IMR-90 (cell line): ENCODE data around the gene UCP3. TPM values are rescaled to one million over a fixed set of nuclear protein-coding genes. Genes with fewer than 3 reads are reported as not detected.

Experiments
- ATAC-seq: fragments of 200-7000 bp; cut with Tn5 transposase; 2 replicates; pipeline ENCODE4 v1.9.1; 2020; ENCODE audit warnings: low read depth, mild to moderate bottlenecking, moderate library complexity
- BruUV-seq: library from RNA; stranded (reverse); fragments of 400-500 nt; replicated peaks from 2 replicates; lab custom pipeline; 2021; lab: Mats Ljungman, UMichigan
- CTCF ChIA-PET: fragments of 300-600 bp; formaldehyde crosslinking; extraction: SDS; loops from one replicate; lab custom pipeline; 2021; ENCODE audit warnings: antibody characterized with exemption; lab: Yijun Ruan, JAX
- POLR2A ChIA-PET: fragments of 300-600 bp; sonication (Branson Sonifier 250); formaldehyde crosslinking; loops from one replicate; lab custom pipeline; 2022; ENCODE audit warnings: antibody characterized with exemption; ENCODE audit not compliant: unreplicated experiment; lab: Charles Lee
- DNase-seq: peaks from one replicate; pipeline ENCODE4 v3.0.0; 2013
- H2AFZ ChIP-seq: replicated peaks from 2 replicates; pipeline ENCODE3; 2013; ENCODE audit warnings: low read length, mild to moderate bottlenecking; ENCODE audit not compliant: poor library complexity
- H2AK5ac ChIP-seq: 2 replicates; pipeline ENCODE4 v1.6.1; 2013; ENCODE audit warnings: low read depth, low read length, inconsistent platforms
- H2AK9ac ChIP-seq: replicated peaks from 2 replicates; pipeline ENCODE3; 2013; ENCODE audit warnings: mild to moderate bottlenecking, low read depth, low read length, moderate library complexity; ENCODE audit not compliant: poor library complexity
- H2BK120ac ChIP-seq: 2 replicates; pipeline ENCODE4 v1.6.1; 2013; ENCODE audit warnings: low read depth, low read length, inconsistent platforms
- H2BK15ac ChIP-seq: 3 replicates; pipeline ENCODE4 v1.6.1; 2013; ENCODE audit warnings: low read depth, low read length, inconsistent platforms
- H2BK20ac ChIP-seq: 2 replicates; pipeline ENCODE4 v1.6.1; 2013; ENCODE audit warnings: low read depth, mild to moderate bottlenecking, inconsistent platforms, low read length, moderate library complexity
- H2BK5ac ChIP-seq: 2 replicates; pipeline ENCODE4 v1.6.1; 2013; ENCODE audit warnings: mild to moderate bottlenecking, low read depth, low read length, inconsistent platforms; ENCODE audit not compliant: poor library complexity, severe bottlenecking
- H3K14ac ChIP-seq: replicated peaks from 2 replicates; pipeline ENCODE4 v1.6.1; 2013; ENCODE audit warnings: low read depth, low read length, inconsistent platforms
- H3K18ac ChIP-seq: 2 replicates; pipeline ENCODE4 v1.6.1; 2013; ENCODE audit warnings: low read depth, low read length, control low read depth
- H3K23ac ChIP-seq: 2 replicates; pipeline ENCODE4 v1.6.1; 2013; ENCODE audit warnings: low read depth, low read length, inconsistent platforms
- H3K27ac ChIP-seq: 2 replicates; pipeline ENCODE4 v1.5.1; 2013; ENCODE audit warnings: mild to moderate bottlenecking, control low read depth, low read length; ENCODE audit not compliant: insufficient read depth
- H3K27me3 ChIP-seq: 2 replicates; pipeline ENCODE4 v1.6.1; 2013; ENCODE audit warnings: low read length; ENCODE audit not compliant: control insufficient read depth, insufficient read depth
- H3K36me3 ChIP-seq: 2 replicates; pipeline ENCODE4 v1.6.1; 2013; ENCODE audit warnings: low read length, mixed read lengths; ENCODE audit not compliant: control insufficient read depth, insufficient read depth
- H3K4ac ChIP-seq: 2 replicates; pipeline ENCODE4 v1.6.1; 2013; ENCODE audit warnings: low read depth, low read length, inconsistent platforms
- H3K4me1 ChIP-seq: 2 replicates; pipeline ENCODE4 v1.6.1; 2013; ENCODE audit warnings: low read length, mixed read lengths; ENCODE audit not compliant: control insufficient read depth, insufficient read depth
- H3K4me2 ChIP-seq: 2 replicates; pipeline ENCODE4 v1.6.1; 2013; ENCODE audit warnings: low read depth, mild to moderate bottlenecking, control low read depth, low read length, moderate library complexity
- H3K4me3 ChIP-seq: 2 replicates; pipeline ENCODE4 v1.5.1; 2013; ENCODE audit warnings: low read depth, mild to moderate bottlenecking, control low read depth, low read length, moderate library complexity; ENCODE audit not compliant: insufficient read depth
- H3K56ac ChIP-seq: 2 replicates; pipeline ENCODE4 v1.6.1; 2013; ENCODE audit warnings: low read length, inconsistent platforms; ENCODE audit not compliant: insufficient read depth; ENCODE audit errors: extremely low read depth
- H3K79me1 ChIP-seq, 2 experiments: 2 replicates each; pipeline ENCODE4 v1.6.1; 2013; ENCODE audit warnings: low read length in 2 of 2, inconsistent platforms in 1 of 2, low read depth in 1 of 2
- H3K9ac ChIP-seq: 2 replicates; pipeline ENCODE4 v1.6.1; 2013; ENCODE audit warnings: low read depth, low read length, control low read depth
- H3K9me1 ChIP-seq: 2 replicates; pipeline ENCODE4 v1.6.1; 2013; ENCODE audit warnings: low read length, inconsistent platforms; ENCODE audit not compliant: insufficient read depth
- H3K9me3 ChIP-seq: 2 replicates; pipeline ENCODE4 v1.6.1; 2013; ENCODE audit warnings: low read length; ENCODE audit not compliant: control insufficient read depth, insufficient read depth
- H4K20me1 ChIP-seq: 2 replicates; pipeline ENCODE4 v1.6.1; 2013; ENCODE audit warnings: low read length, inconsistent platforms; ENCODE audit not compliant: insufficient read depth
- H4K5ac ChIP-seq: 2 replicates; pipeline ENCODE4 v1.6.1; 2013; ENCODE audit warnings: mild to moderate bottlenecking, low read depth, low read length, control low read depth
- H4K8ac ChIP-seq, 2 experiments: 2 replicates each; pipeline ENCODE4 v1.6.1; 2013; ENCODE audit warnings: low read depth in 2 of 2, low read length in 2 of 2, control low read depth in 1 of 2, inconsistent platforms in 1 of 2
- H4K91ac ChIP-seq: 2 replicates; pipeline ENCODE4 v1.6.1; 2013; ENCODE audit warnings: low read depth, low read length, inconsistent platforms; ENCODE audit not compliant: insufficient read depth
- CEBPB ChIP-seq: IDR thresholded peaks from 2 replicates; pipeline ENCODE4 v1.6.1; 2012; ENCODE audit warnings: low read depth, low read length, improper control_type of control experiment
- FOS ChIP-seq: fragments of 150-350 bp; IDR thresholded peaks from 2 replicates; pipeline ENCODE4 v1.6.1; 2016; ENCODE audit warnings: low read depth, low read length
- POLR2A ChIP-seq: IDR thresholded peaks from 2 replicates; pipeline ENCODE4 v1.6.1; 2012; ENCODE audit warnings: mild to moderate bottlenecking, low read depth, low read length
- WGBS, 2 experiments: methylation state at CpG; one replicate each; pipeline versions ENCODE4 v1.1.5 to v1.1.7; 2013; ENCODE audit warnings: missing lambda C conversion rate in 2 of 2; ENCODE audit not compliant: insufficient read length in 1 of 2; ENCODE audit errors: extremely low coverage in 2 of 2; 5-methylcytosine and 5-hydroxymethylcytosine counted together
- dilution Hi-C: fragments of 300-500 bp; cut with HindIII; formaldehyde crosslinking; loops from one replicate; pipeline ENCODE4 v1.14.3; 2018; ENCODE audit warnings: low sequenced_read_pairs; ENCODE audit not compliant: unreplicated experiment
- in situ Hi-C: fragments of 300-500 bp; cut with MboI; formaldehyde crosslinking; loops from 3 replicates; pipeline ENCODE4 v1.14.3; 2019; ENCODE audit warnings: low sequenced_read_pairs, inconsistent platforms, mixed read lengths
- intact Hi-C: fragments of 100-400 bp; cut with micrococcal nuclease; formaldehyde crosslinking; loops from 2 replicates; pipeline ENCODE4 v1.10.0; 2022
- polyA plus RNA-seq, 3 experiments: library from polyadenylated mRNA; depleted of rRNA; stranded (reverse); fragments of >200 nt; gene quantifications; 2 replicates each; pipeline ENCODE4 v1.2.3, GENCODE V29; 2012; ENCODE audit warnings: low replicate concordance in 1 of 3
- total RNA-seq: library from RNA; depleted of rRNA; stranded (reverse); fragments of >200 nt; gene quantifications from 2 replicates; pipeline ENCODE4 v1.2.3, GENCODE V29; 2012

UCP3 gene
- total and polyA plus RNA-seq, 2 of the 4 experiments (the other 2 are of a cell fraction) = under 0.01 to 0.80 TPM

- H3K14ac ChIP-seq = no peak overlapping the region
- DNase-seq = peak; percentile 92
- no peak overlapping the region for H4K5ac ChIP-seq
- H3K18ac ChIP-seq = no peak overlapping the region
- in situ Hi-C loops (no loop called here), dilution Hi-C loops (no loop called here), intact Hi-C loops (no loop called here)
- no peaks in the 10 kb centered on the region for H3K27me3 ChIP-seq
- peak overlapping the region; percentile 56 for H2BK120ac ChIP-seq
- H2BK5ac ChIP-seq = peak overlapping the region; percentile 14
- TF ChIP-seq FOS (peak; percentile 54; the same call in 1 of the 2 replicates), CEBPB (peak; percentile 87), POLR2A (no peak)
- H3K4me2 ChIP-seq = no peak overlapping the region
- CTCF ChIA-PET = no interaction called here
- no peak overlapping the region for H3K9ac ChIP-seq
- H3K9me1 ChIP-seq = peaks cover 8% of the 10 kb centered on the region
- no peak overlapping the region for H4K91ac ChIP-seq
- no TSS peak for BruUV-seq
- H3K9me3 ChIP-seq = no peaks in the 10 kb centered on the region
- H3K79me1 ChIP-seq = no peaks in the 10 kb centered on the region
- peaks cover 16% of the 10 kb centered on the region for H3K4me1 ChIP-seq
- H2AK9ac ChIP-seq = no peak overlapping the region
- H2BK15ac ChIP-seq = no peak overlapping the region
- no peak overlapping the region for H2AK5ac ChIP-seq
- no peaks in the 10 kb centered on the region for H4K20me1 ChIP-seq
- peak overlapping the region; percentile 3; the same call in 1 of the 2 replicates for H3K4ac ChIP-seq
- H4K8ac ChIP-seq = peak overlapping the region in 1 of 2 experiments; percentile 3; a peak in 1 of 4 replicates
- H3K4me3 ChIP-seq = no peak overlapping the region
- H3K23ac ChIP-seq = no peak overlapping the region
- POLR2A ChIA-PET = no interaction called here
- H3K56ac ChIP-seq = no peak overlapping the region
- peak; percentile 50 for ATAC-seq
- 0 out of 2 replicates have a peak, but pooled peaks cover 1% of the 10 kb centered on the region for H3K36me3 ChIP-seq
- H3K27ac ChIP-seq = no peak overlapping the region
- WGBS, 2 experiments = no CpG with 5 or more reads among the region's 2 CpGs
- H2BK20ac ChIP-seq = peak overlapping the region; percentile 41; the same call in 1 of the 2 replicates
- H2AFZ ChIP-seq = no peak overlapping the region
These were observed 15.6 kb upstream of the UCP3 start for GRCh38 chr11:74024261-74025029.
